GM12878 (cell line): ENCODE results near the gene BMF. TPM values are rescaled to one million over a fixed set of nuclear protein-coding genes. Genes with fewer than 3 reads are reported as not detected.

Experiments
- CBFB ChIP-seq: IDR thresholded peaks from 2 replicates; pipeline ENCODE4 v1.6.1; 2016; ENCODE audit warnings: antibody characterized with exemption, low read depth
- CBX3 ChIP-seq: fragments of 200-600 bp; sonication (generic); IDR thresholded peaks from 2 replicates; pipeline ENCODE4 v1.6.1; 2016; ENCODE audit warnings: low read depth, borderline replicate concordance
- CREB1 ChIP-seq: IDR thresholded peaks from 2 replicates; pipeline ENCODE4 v1.6.1; 2012; ENCODE audit warnings: low read depth, mild to moderate bottlenecking, inconsistent platforms
- HDAC6 ChIP-seq: fragments of 200-600 bp; sonication (generic); IDR thresholded peaks from one replicate; pipeline ENCODE4 v1.8.0; 2017; ENCODE audit warnings: antibody characterized with exemption; ENCODE audit not compliant: unreplicated experiment
- NFIC ChIP-seq: IDR thresholded peaks from 2 replicates; pipeline ENCODE4 v1.6.1; 2012; ENCODE audit warnings: low read depth, mild to moderate bottlenecking, inconsistent platforms, low read length, moderate library complexity
- PAX8 ChIP-seq: fragments of 450-650 bp; IDR thresholded peaks from 2 replicates; pipeline ENCODE4 v1.6.1; 2017; ENCODE audit warnings: mild to moderate bottlenecking, moderate library complexity
- SMAD1 ChIP-seq: fragments of 450-650 bp; IDR thresholded peaks from 2 replicates; pipeline ENCODE4 v1.6.1; 2018; ENCODE audit warnings: mild to moderate bottlenecking, low read depth; ENCODE audit not compliant: partially characterized antibody
- SP1 ChIP-seq: IDR thresholded peaks from one replicate; pipeline ENCODE4 v1.6.1; 2011; ENCODE audit warnings: low read depth, low read length
- ZBED1 ChIP-seq: IDR thresholded peaks from 2 replicates; pipeline ENCODE4 v1.6.1; 2016; ENCODE audit warnings: borderline replicate concordance
- polyA plus RNA-seq, 11 experiments: library from polyadenylated mRNA; depleted of rRNA in 4 of 11; unstranded in 6 of 11; stranded (reverse) in 5 of 11; fragments of >200 nt; fragmentation: Nextera tagmentation in 4 of 11; fragmentation: Illumina TruSeq in 1 of 11; extraction: Ambion mirVana in 4 of 11; extraction: Trizol in 1 of 11; gene quantifications; 1 replicate in 1 of 11; 2 replicates in 10 of 11; pipeline versions ENCODE4 v1.2.1 to v1.2.3, GENCODE V29; 2011 to 2016; ENCODE audit warnings: inconsistent platforms in 2 of 11, missing spikeins in 2 of 11, low read depth in 1 of 11
- total RNA-seq, 4 experiments: library from RNA; depleted of rRNA in 3 of 4; stranded (reverse); fragments of >200 nt in 3 of 4; fragmentation: Illumina TruSeq in 1 of 4; extraction: Trizol in 1 of 4; gene quantifications; 2 replicates each; pipeline versions ENCODE4 v1.2.1 to v1.2.3, GENCODE V29; 2013 to 2021
- TF ChIP-seq, protein P1 (sequence below): fragments of 450-650 bp; formaldehyde crosslinking; IDR thresholded peaks from 2 replicates; pipeline ENCODE4 v1.4.0; 2020; ENCODE audit warnings: mild to moderate bottlenecking, moderate library complexity

Gene BMF
- total and polyA plus RNA-seq, 10 of the 15 experiments (the other 5 are each of a cell fraction or from before 2014, with no cell fraction given) = 0.82 to 34.9 (median 16.9) TPM

GRCh38 chr15:40137303-40138200 is 28.9 kb upstream of the BMF start (continued):
- TF ChIP-seq CBX3 = no peak
- no peak for TF ChIP-seq SMAD1
- TF ChIP-seq NFIC = no peak
- TF ChIP-seq ZBED1 = no peak
- TF ChIP-seq CBFB = no peak
- no peak for TF ChIP-seq PAX8
- no peak for TF ChIP-seq HDAC6
- TF ChIP-seq SP1 = no peak
- TF ChIP-seq, protein P1, sequence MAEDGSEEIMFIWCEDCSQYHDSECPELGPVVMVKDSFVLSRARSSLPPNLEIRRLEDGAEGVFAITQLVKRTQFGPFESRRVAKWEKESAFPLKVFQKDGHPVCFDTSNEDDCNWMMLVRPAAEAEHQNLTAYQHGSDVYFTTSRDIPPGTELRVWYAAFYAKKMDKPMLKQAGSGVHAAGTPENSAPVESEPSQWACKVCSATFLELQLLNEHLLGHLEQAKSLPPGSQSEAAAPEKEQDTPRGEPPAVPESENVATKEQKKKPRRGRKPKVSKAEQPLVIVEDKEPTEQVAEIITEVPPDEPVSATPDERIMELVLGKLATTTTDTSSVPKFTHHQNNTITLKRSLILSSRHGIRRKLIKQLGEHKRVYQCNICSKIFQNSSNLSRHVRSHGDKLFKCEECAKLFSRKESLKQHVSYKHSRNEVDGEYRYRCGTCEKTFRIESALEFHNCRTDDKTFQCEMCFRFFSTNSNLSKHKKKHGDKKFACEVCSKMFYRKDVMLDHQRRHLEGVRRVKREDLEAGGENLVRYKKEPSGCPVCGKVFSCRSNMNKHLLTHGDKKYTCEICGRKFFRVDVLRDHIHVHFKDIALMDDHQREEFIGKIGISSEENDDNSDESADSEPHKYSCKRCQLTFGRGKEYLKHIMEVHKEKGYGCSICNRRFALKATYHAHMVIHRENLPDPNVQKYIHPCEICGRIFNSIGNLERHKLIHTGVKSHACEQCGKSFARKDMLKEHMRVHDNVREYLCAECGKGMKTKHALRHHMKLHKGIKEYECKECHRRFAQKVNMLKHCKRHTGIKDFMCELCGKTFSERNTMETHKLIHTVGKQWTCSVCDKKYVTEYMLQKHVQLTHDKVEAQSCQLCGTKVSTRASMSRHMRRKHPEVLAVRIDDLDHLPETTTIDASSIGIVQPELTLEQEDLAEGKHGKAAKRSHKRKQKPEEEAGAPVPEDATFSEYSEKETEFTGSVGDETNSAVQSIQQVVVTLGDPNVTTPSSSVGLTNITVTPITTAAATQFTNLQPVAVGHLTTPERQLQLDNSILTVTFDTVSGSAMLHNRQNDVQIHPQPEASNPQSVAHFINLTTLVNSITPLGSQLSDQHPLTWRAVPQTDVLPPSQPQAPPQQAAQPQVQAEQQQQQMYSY (CRISPR knock-in tag) = no peak
- TF ChIP-seq CREB1 = no peak
